NCI-H2081 (cell line): ENCODE results near the gene CSKMT.
A peak's percentile ranks its signal among the peaks of the same experiment; 100 is the strongest.
"Not testable (repeated sequence)": the region's sequence is repeated elsewhere in the genome, so short reads cannot be mapped to it uniquely, and the experiment has no call there.

ENCODE experiments used
- DNase-seq, 2 experiments: peaks; one replicate each; lab custom pipeline; 2025; lab: John Stamatoyannopoulos, UW

CSKMT gene

GRCh38 chr11:62689421-62690183, 24.5 kb downstream of the CSKMT start, which contains the start of gene LRRN4CL:
LRRN4CL (minus strand) TSS chr11:62689530; CDS start chr11:62688508, 1,022 bp downstream.
- DNase-seq = peak in 1 of 2 experiments; percentile 36

- DNase-seq = not testable (repeated sequence)
Measured at GRCh38 chr11:62693624-62694023, 28.5 kb downstream of the CSKMT start.

GRCh38 chr11:62694455-62695167, 29.5 kb downstream of the CSKMT start:
- DNase-seq = peak; percentile 51 to 59

- DNase-seq = no peak
Measured at GRCh38 chr11:62702246-62702645, 37.1 kb downstream of the CSKMT start.

- DNase-seq = not testable (repeated sequence)
Measured at GRCh38 chr11:62703921-62704320, 38.8 kb downstream of the CSKMT start.

- DNase-seq = peak in 1 of 2 experiments; percentile 48
Measured at GRCh38 chr11:62705413-62705812, 40.3 kb downstream of the CSKMT start.

- peak; percentile 97 for DNase-seq
Measured at GRCh38 chr11:62705880-62706849, 41.1 kb downstream of the CSKMT start.

GRCh38 chr11:62706850-62707247, 41.7 kb downstream of the CSKMT start:
- no peak for DNase-seq

- DNase-seq = no peak
Measured at GRCh38 chr11:62707277-62707861, 42.3 kb downstream of the CSKMT start, which contains the start of the genes BSCL2 and GNG3. BSCL2 (minus strand) TSS chr11:62707424; CDS start chr11:62707195, 229 bp downstream. GNG3 (plus strand) TSS chr11:62707676; CDS start chr11:62708296, 620 bp downstream.

- no peak for DNase-seq
Measured at GRCh38 chr11:62708392-62708791, 43.3 kb downstream of the CSKMT start.

GRCh38 chr11:62708793-62709192, 43.7 kb downstream of the CSKMT start:
- peak; percentile 25 to 48 for DNase-seq

GRCh38 chr11:62709247-62710000, 44.3 kb downstream of the CSKMT start:
- peak; percentile 98 to 99 for DNase-seq

GRCh38 chr11:62710001-62710345, 44.9 kb downstream of the CSKMT start:
- DNase-seq = no peak

- DNase-seq = no peak
Measured at GRCh38 chr11:62712276-62712812, 47.2 kb downstream of the CSKMT start.

GRCh38 chr11:62712861-62713260, 47.7 kb downstream of the CSKMT start:
- peak in 1 of 2 experiments; percentile 21 for DNase-seq

- DNase-seq = no peak
Measured at GRCh38 chr11:62713343-62713742, 48.2 kb downstream of the CSKMT start.

- no peak for DNase-seq
Measured at GRCh38 chr11:62715150-62716130, 50.3 kb downstream of the CSKMT start.

- no peak for DNase-seq
Measured at GRCh38 chr11:62716206-62716605, 51.1 kb downstream of the CSKMT start.

- DNase-seq = no peak
Measured at GRCh38 chr11:62716816-62717215, 51.7 kb downstream of the CSKMT start.
